Activated naive CD8-positive, alpha-beta T cell treated with anti-CD3 and anti-CD28 coated beads, Interleukin-2, amount 50 U/mL, for 24 hours (primary cell): ENCODE data around the gene WNT3.

ENCODE experiments used
- ATAC-seq: fragments of 150-1000 bp; cut with Tn5 transposase; one replicate; pipeline ENCODE4 v1.10.0; 2021
- DNase-seq: peaks from one replicate; pipeline ENCODE4 v3.0.0; 2021
- H3K27ac Mint-ChIP-seq: one replicate; pipeline ENCODE4 v1.8.0; 2021; ENCODE audit warnings: mild to moderate bottlenecking, mixed read lengths
- H3K27me3 Mint-ChIP-seq: one replicate; pipeline ENCODE4 v1.8.0; 2021; ENCODE audit warnings: mixed read lengths
- H3K36me3 Mint-ChIP-seq: one replicate; pipeline ENCODE4 v1.8.0; 2021; ENCODE audit warnings: low read depth, mixed read lengths
- H3K4me1 Mint-ChIP-seq: one replicate; pipeline ENCODE4 v1.8.0; 2021; ENCODE audit warnings: mixed read lengths
- H3K4me3 Mint-ChIP-seq: one replicate; pipeline ENCODE4 v1.8.0; 2021; ENCODE audit warnings: mild to moderate bottlenecking, moderate library complexity, mixed read lengths
- H3K9me3 Mint-ChIP-seq: one replicate; pipeline ENCODE4 v1.8.0; 2021; ENCODE audit warnings: mixed read lengths

Gene WNT3

DNA sequence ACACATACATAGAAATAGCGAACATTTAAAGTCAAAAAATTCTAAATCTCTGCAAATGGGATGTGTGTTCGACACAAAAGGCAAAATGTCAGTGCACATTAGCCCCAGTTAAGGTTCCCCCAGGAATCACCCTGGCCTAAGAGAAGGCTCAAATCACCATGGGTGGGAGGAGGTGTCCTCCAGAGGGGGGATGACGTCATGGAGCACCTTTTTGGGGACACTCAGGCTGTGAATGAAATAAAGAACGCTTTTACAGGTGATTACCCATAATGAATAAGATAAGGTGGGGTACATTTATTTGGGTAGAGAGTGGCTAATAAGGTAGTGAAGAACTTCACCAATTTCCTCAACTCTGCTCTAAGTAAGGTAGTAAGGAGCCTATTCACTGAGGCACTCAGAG, 26.4 kb downstream of the WNT3 start:
- peaks cover 18% of the 10 kb centered on the region for H3K27me3 Mint-ChIP-seq
- H3K4me1 Mint-ChIP-seq = no peaks in the 10 kb centered on the region
- ATAC-seq (no peak), DNase-seq (no peak)
- no peak overlapping the region for H3K27ac Mint-ChIP-seq
- H3K36me3 Mint-ChIP-seq = no peaks in the 10 kb centered on the region
- no peak overlapping the region for H3K4me3 Mint-ChIP-seq
- no peaks in the 10 kb centered on the region for H3K9me3 Mint-ChIP-seq

- no peak overlapping the region for H3K4me3 Mint-ChIP-seq
These were observed 27.0 kb downstream of the WNT3 start for GRCh38 chr17:46791531-46791930.

DNA sequence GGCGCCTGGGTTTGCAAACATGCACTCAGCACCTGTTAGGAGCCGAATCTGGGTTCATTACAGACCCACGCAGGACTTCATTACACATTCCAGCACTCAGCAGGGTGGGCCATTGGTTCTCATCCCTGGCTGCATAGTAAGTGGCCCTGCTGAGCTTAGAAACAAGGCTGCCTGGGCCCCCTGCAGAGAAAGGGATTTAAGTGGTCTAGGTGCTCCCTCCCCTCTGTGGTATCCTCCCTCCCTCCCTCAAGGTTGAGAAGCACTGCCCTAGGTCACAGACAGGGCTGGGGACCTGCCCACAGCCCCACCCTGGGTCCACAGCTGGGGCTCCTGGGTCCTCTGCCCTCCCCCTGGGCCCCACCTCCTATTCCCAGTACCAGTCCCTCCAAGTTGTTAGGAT, 28.3 kb downstream of the WNT3 start:
- ATAC-seq (no peak), DNase-seq (no peak)
- Mint-ChIP-seq H3K36me3 (no peaks in the 10 kb centered on the region), H3K27me3 (peaks cover 14% of the 10 kb centered on the region), H3K4me3 (no peak overlapping the region), H3K9me3 (no peaks in the 10 kb centered on the region), H3K27ac (no peak overlapping the region), H3K4me1 (no peaks in the 10 kb centered on the region)

More at GRCh38 chr17:46791531-46791930, 27.0 kb downstream of the WNT3 start:
- ATAC-seq (no peak), DNase-seq (no peak)
- no peaks in the 10 kb centered on the region for H3K36me3 Mint-ChIP-seq
- H3K9me3 Mint-ChIP-seq = no peaks in the 10 kb centered on the region
- H3K4me1 Mint-ChIP-seq = no peaks in the 10 kb centered on the region
- peaks cover 16% of the 10 kb centered on the region for H3K27me3 Mint-ChIP-seq
- no peak overlapping the region for H3K27ac Mint-ChIP-seq

DNA sequence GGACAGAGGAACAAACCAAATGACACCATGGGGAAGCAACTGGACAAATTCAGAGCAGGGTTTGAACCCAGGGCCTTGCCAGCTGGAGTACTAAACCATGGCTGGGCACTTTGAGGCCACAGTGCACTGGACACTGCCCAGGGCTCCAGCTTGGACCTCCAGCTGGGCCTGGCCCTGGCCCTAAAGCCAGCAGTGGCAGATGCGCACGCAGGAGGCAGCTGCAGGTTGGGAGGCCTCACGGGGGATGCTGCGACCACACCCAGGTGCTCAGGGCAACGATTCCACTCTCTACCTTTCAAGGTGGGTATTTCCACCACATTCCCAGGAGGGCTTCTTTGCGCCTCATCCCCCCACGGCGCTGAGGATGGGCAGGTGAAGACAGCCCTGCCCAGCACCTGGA, 28.9 kb downstream of the WNT3 start:
- DNase-seq = no peak
- ATAC-seq = no peak
- H3K27me3 Mint-ChIP-seq = peaks cover 14% of the 10 kb centered on the region
- H3K4me1 Mint-ChIP-seq = no peaks in the 10 kb centered on the region
- no peak overlapping the region for H3K27ac Mint-ChIP-seq
- no peaks in the 10 kb centered on the region for H3K36me3 Mint-ChIP-seq
- no peak overlapping the region for H3K4me3 Mint-ChIP-seq
- no peaks in the 10 kb centered on the region for H3K9me3 Mint-ChIP-seq

GRCh38 chr17:46788796-46789195, 29.7 kb downstream of the WNT3 start:
- H3K36me3 Mint-ChIP-seq = no peaks in the 10 kb centered on the region
- peaks cover 12% of the 10 kb centered on the region for H3K27me3 Mint-ChIP-seq
- H3K27ac Mint-ChIP-seq = no peak overlapping the region
- H3K9me3 Mint-ChIP-seq = no peaks in the 10 kb centered on the region
- H3K4me1 Mint-ChIP-seq = no peaks in the 10 kb centered on the region
- H3K4me3 Mint-ChIP-seq = no peak overlapping the region
- no peak for DNase-seq
- no peak for ATAC-seq

DNA sequence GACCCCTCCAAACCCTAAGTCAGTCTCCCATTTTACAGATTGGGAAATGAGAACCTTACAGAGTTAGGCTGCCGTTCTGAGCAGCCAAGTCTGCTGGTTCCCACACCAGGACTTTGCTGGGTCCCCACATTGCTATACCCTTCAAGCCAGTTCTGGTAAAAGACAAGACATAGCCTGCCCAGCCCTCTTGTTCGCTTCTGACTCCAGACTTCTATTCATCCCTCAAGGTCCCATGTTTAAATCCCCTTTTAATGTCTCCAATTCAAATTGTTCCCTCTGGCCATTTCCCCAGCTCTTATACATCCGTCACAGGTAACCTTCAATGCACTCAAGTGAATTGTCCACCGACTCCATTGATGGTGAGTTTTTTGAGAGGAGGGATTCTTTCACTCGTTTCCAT, 30.2 kb downstream of the WNT3 start:
- Mint-ChIP-seq H3K4me1 (no peaks in the 10 kb centered on the region), H3K9me3 (no peaks in the 10 kb centered on the region), H3K4me3 (no peak overlapping the region), H3K27ac (no peak overlapping the region), H3K27me3 (peaks cover 12% of the 10 kb centered on the region), H3K36me3 (no peaks in the 10 kb centered on the region)
- DNase-seq (no peak), ATAC-seq (no peak)

DNA sequence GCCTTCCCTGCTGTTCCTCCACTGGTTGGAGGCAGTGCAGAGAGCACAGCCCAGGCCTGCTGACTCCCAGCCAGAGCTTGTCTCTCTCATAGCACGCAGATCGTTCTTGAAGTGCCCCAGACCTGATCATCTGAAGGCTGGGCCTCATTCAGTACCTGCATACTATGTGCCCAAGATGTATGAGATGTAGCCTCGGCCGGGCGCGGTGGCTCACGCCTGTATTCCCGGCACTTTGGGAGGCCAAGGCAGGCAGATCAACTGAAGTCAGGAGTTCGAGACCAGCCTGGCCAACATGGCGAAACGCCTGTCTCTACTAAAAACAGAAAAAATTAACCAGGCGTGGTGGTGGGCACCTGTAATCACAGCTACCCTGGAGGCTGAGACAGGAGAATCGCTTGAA, 31.0 kb downstream of the WNT3 start:
- ATAC-seq = no peak
- Mint-ChIP-seq H3K4me1 (no peaks in the 10 kb centered on the region), H3K4me3 (no peak overlapping the region), H3K9me3 (no peaks in the 10 kb centered on the region), H3K27ac (no peak overlapping the region), H3K27me3 (peaks cover 12% of the 10 kb centered on the region), H3K36me3 (no peaks in the 10 kb centered on the region)
- no peak for DNase-seq

- peaks cover 3% of the 10 kb centered on the region for H3K27me3 Mint-ChIP-seq
- DNase-seq (no peak), ATAC-seq (no peak)
- no peaks in the 10 kb centered on the region for H3K4me1 Mint-ChIP-seq
- H3K9me3 Mint-ChIP-seq = no peaks in the 10 kb centered on the region
- H3K36me3 Mint-ChIP-seq = no peaks in the 10 kb centered on the region
- no peak overlapping the region for H3K27ac Mint-ChIP-seq
- no peak overlapping the region for H3K4me3 Mint-ChIP-seq
These were observed 32.8 kb downstream of the WNT3 start for GRCh38 chr17:46785696-46786095.

DNA sequence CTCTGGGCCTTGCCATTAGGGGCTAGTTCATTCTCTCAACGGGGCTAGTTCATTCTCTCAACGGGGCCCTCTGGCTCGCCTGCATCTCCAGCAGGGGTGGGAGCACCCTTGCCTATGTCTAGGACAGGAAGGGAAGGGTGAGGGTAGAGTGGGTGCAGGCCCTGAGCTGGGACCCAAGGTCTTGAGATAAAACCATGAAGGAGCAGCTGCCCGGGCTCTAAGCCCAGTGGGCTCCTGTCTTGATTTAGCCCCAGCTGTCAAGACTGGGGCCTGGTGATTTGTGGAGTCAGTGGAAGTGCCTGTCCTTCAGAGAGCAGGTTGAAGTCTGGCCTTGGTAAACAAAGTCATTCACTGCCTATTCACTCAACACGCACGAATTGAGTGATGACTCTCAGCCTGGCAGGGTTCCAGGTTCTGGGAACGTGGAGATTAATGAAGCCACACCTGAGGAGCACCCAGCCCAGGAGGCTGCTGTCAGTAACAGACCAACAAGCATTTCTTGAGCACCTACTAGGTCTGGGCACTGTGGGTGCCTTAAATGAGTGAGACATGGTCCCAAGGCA, 35.4 kb downstream of the WNT3 start:
- Mint-ChIP-seq H3K36me3 (no peaks in the 10 kb centered on the region), H3K4me3 (no peak overlapping the region), H3K27ac (no peak overlapping the region), H3K9me3 (no peaks in the 10 kb centered on the region), H3K27me3 (peaks cover 6% of the 10 kb centered on the region), H3K4me1 (no peaks in the 10 kb centered on the region)
- no peak for ATAC-seq
- no peak for DNase-seq

GRCh38 chr17:46782250-46782953, 36.1 kb downstream of the WNT3 start:
- H3K27me3 Mint-ChIP-seq = peaks cover 9% of the 10 kb centered on the region
- H3K27ac Mint-ChIP-seq = no peak overlapping the region
- peak; percentile 40 for ATAC-seq
- no peaks in the 10 kb centered on the region for H3K4me1 Mint-ChIP-seq
- no peaks in the 10 kb centered on the region for H3K36me3 Mint-ChIP-seq
- no peak for DNase-seq
- H3K9me3 Mint-ChIP-seq = no peaks in the 10 kb centered on the region
- H3K4me3 Mint-ChIP-seq = no peak overlapping the region

GRCh38 chr17:46780003-46780373, 38.5 kb downstream of the WNT3 start:
- Mint-ChIP-seq H3K4me3 (no peak overlapping the region), H3K27ac (no peak overlapping the region), H3K4me1 (no peaks in the 10 kb centered on the region), H3K36me3 (no peaks in the 10 kb centered on the region), H3K27me3 (peaks cover 12% of the 10 kb centered on the region), H3K9me3 (no peaks in the 10 kb centered on the region)
- ATAC-seq (no peak), DNase-seq (no peak)

- Mint-ChIP-seq H3K36me3 (no peaks in the 10 kb centered on the region), H3K4me3 (no peak overlapping the region), H3K27me3 (peaks cover 19% of the 10 kb centered on the region), H3K9me3 (no peaks in the 10 kb centered on the region), H3K4me1 (no peaks in the 10 kb centered on the region), H3K27ac (no peak overlapping the region)
- no peak for ATAC-seq
- no peak for DNase-seq
These were observed 40.3 kb downstream of the WNT3 start for GRCh38 chr17:46777943-46778915.

DNA sequence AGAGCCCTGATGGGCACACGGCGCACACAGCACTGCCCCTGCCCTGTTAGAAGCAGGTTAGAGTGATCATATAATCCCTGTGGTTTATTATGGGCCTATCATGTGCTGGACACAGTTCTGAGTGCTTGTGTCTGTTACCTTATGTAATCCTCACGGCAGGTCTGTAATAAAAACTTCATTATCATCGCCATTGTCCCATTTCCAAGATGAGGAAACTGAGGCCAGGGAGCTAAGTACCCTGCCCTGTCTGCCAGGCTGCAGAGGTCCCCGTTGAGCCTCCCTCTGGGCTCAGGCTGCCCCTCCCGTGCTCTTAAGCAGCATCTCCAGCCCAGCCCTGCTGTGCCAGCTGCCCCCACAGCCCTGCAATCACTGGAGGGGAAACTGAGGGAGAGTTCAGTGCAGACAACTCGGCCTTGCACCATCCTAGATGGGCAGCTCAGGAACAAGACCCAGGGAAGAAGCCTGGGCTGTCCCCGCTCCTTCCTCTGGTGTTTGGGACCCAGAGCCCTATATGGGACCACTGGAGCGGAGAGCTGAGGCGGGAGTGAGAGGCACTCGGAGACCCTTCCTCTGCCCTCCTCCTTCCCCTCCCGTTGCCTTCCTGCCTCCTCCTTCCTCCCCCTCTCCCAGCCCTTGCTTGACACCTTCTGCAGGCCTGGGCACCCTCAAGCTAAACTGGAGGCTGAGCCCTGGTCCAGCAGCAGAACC, 42.0 kb downstream of the WNT3 start:
- Mint-ChIP-seq H3K36me3 (no peaks in the 10 kb centered on the region), H3K4me1 (peaks cover 8% of the 10 kb centered on the region)

GRCh38 chr17:46774108-46774737, 44.3 kb downstream of the WNT3 start:
- H3K4me1 Mint-ChIP-seq = peaks cover 20% of the 10 kb centered on the region
- H3K36me3 Mint-ChIP-seq = no peaks in the 10 kb centered on the region
- H3K27ac Mint-ChIP-seq = no peak overlapping the region
- no peak for DNase-seq
- no peaks in the 10 kb centered on the region for H3K9me3 Mint-ChIP-seq
- H3K4me3 Mint-ChIP-seq = no peak overlapping the region
- ATAC-seq = no peak
- peaks cover 41% of the 10 kb centered on the region for H3K27me3 Mint-ChIP-seq

More for the DNA sequence above, 42.0 kb downstream of the WNT3 start:
- Mint-ChIP-seq H3K4me3 (no peak overlapping the region), H3K9me3 (no peaks in the 10 kb centered on the region), H3K27ac (no peak overlapping the region), H3K27me3 (peaks cover 31% of the 10 kb centered on the region)
- DNase-seq (no peak), ATAC-seq (no peak)
